Esophagus squamous epithelium (tissue), 5 donors: ENCODE data around the gene ST3GAL2. TPM values are rescaled to one million over a fixed set of nuclear protein-coding genes. Genes with fewer than 3 reads are reported as not detected.

ENCODE experiments used
- DNase-seq: peaks from one replicate; lab custom pipeline; 2025; lab: John Stamatoyannopoulos, UW
- H3K27ac ChIP-seq, 4 donors: fragments of 200-600 bp; sonication (generic); one replicate each; pipeline ENCODE4 v1.5.1; 2016 to 2019; ENCODE audit warnings: mild to moderate bottlenecking in 1 of 4
- H3K27me3 ChIP-seq, 4 donors: fragments of 200-600 bp; sonication (generic); 1 replicate in 3 of 4; 2 replicates in 1 of 4; pipeline versions ENCODE4 v1.5.1 to v1.6.0; 2017 to 2021; ENCODE audit warnings: antibody characterized with exemption in 1 of 4
- H3K36me3 ChIP-seq, 3 donors: fragments of 200-600 bp; sonication (generic); one replicate each; pipeline ENCODE4 v1.5.1; 2016 to 2019
- H3K4me1 ChIP-seq, 3 donors: fragments of 200-600 bp; sonication (generic); one replicate each; pipeline ENCODE4 v1.5.1; 2017 to 2019
- H3K4me3 ChIP-seq, 4 donors: fragments of 200-600 bp; sonication (generic); 1 replicate in 3 of 4; 2 replicates in 1 of 4; pipeline ENCODE4 v1.5.1; 2016 to 2019; ENCODE audit warnings: mild to moderate bottlenecking in 2 of 4, moderate library complexity in 1 of 4
- H3K9me3 ChIP-seq, 3 donors: fragments of 200-600 bp; sonication (generic); one replicate each; pipeline ENCODE4 v1.5.1; 2016 to 2019
- POLR2A ChIP-seq, 4 donors: fragments of 450-650 bp; IDR thresholded peaks; one replicate each; pipeline ENCODE4 v1.6.1; 2017; ENCODE audit warnings: antibody characterized with exemption in 4 of 4, mild to moderate bottlenecking in 4 of 4, moderate library complexity in 3 of 4
- WGBS, 2 donors: methylation state at CpG; one replicate each; pipeline ENCODE4 v1.1.5; 2018; 5-methylcytosine and 5-hydroxymethylcytosine counted together
- intact Hi-C: fragments of 100-400 bp; cut with DNase I; formaldehyde crosslinking; loops from one replicate; pipeline ENCODE4 v1.15.0; 2022
- total RNA-seq, 4 donors: library from RNA; depleted of rRNA; stranded (reverse); fragments of >200 nt; gene quantifications; one replicate each; pipeline ENCODE4 v1.1.0, GENCODE V29; 2016
- TF ChIP-seq, protein P1 (sequence below), 6 experiments: fragments of 450-650 bp in 4 of 6; fragments of 200-600 bp in 2 of 6; sonication (generic) in 2 of 6; IDR thresholded peaks; one replicate each; pipeline ENCODE4 v1.5.1; 2016 to 2019; ENCODE audit warnings: antibody characterized with exemption in 6 of 6, mild to moderate bottlenecking in 4 of 6, moderate library complexity in 4 of 6
- donor health status: DM: yes; HTN: yes; CAD: no.

ST3GAL2 gene
- total RNA-seq, 4 donors from 2014 or later, result 0.80 to 6.5 (median 3.0) TPM

DNA sequence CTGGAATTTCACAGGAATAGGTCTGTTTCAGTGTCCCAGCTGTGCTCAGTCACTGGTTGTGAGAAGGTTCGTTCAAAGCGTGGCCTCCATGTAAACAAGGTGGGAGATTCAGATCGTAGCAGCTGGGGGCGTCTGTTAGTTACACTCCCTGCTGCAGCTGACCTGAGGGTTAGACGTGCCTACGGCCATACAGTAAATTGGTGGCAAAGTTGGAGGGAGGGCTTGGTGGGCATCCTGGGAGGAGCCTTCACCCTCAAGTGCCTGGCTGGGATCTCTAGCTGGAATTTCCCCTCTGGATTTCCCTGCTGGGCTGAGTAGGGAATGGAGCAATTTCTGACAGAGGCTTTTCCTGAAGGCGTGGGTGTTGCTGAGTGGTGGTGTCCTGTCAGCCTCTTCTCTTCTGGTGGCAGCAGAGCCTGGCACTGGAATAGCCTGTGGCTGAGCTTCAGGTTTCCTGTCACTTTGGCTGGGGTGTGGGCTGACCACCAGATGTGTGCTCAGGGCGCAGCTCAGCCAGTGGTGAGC lies 21.9 kb upstream of the ST3GAL2 start:
- Histone ChIP-seq H3K4me3 (no peak overlapping the region), H3K4me1 (peaks cover 0 to 12% (median 2%) of the 10 kb centered on the region in 3 donors), H3K36me3 (peaks cover 0 to 29% (median 9%) of the 10 kb centered on the region in 3 donors), H3K27ac (no peak overlapping the region), H3K27me3 (no peaks in the 10 kb centered on the region), H3K9me3 (no peaks in the 10 kb centered on the region)
- DNase-seq, result no peak
- 67% methylated on average over 2 of the region's 8 CpGs; no CpG with 5 or more reads in 1 of the 2 donors for WGBS, 2 donors
- TF ChIP-seq, protein P1, sequence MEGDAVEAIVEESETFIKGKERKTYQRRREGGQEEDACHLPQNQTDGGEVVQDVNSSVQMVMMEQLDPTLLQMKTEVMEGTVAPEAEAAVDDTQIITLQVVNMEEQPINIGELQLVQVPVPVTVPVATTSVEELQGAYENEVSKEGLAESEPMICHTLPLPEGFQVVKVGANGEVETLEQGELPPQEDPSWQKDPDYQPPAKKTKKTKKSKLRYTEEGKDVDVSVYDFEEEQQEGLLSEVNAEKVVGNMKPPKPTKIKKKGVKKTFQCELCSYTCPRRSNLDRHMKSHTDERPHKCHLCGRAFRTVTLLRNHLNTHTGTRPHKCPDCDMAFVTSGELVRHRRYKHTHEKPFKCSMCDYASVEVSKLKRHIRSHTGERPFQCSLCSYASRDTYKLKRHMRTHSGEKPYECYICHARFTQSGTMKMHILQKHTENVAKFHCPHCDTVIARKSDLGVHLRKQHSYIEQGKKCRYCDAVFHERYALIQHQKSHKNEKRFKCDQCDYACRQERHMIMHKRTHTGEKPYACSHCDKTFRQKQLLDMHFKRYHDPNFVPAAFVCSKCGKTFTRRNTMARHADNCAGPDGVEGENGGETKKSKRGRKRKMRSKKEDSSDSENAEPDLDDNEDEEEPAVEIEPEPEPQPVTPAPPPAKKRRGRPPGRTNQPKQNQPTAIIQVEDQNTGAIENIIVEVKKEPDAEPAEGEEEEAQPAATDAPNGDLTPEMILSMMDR (IDR thresholded peaks at IDR 0.05), result no peak
- no peak for TF ChIP-seq POLR2A (IDR thresholded peaks at IDR 0.05)
- intact Hi-C loops, result no loop called here

DNA sequence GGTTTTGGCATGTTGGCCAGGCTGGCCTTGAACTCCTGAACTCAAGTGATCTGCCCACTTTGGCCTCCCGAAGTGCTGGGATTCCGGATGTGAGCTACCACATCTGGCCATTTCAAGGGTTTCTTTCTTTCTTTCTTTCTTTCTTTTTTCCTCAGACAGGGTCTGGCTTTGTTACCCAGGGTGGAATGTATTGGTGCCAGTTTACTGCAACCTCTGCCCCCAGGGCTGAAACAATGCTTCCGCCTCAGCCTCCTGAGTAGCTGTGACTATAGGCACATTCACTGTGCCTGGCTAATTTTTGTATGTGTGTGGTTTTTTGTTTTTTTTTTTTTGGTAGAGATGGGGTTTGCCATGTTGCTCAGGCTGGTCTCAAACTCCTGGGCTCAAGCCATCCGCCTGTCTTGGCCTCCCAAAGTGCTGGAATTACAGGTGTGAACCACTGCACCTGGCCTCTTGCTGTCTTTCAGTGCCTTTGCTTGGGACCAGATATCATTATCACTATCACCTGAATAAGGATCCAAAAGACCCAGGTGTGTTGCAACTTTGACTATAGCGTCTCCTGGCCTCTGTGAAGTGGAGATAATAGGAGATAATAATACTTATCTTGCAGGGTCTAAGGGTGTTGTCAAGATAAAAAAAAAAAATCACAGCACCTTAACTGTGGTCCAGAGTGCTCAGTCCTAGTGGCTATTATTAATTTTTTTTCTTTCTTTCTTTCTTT lies 18.7 kb upstream of the ST3GAL2 start:
- no peak for DNase-seq
- 88 to 95% methylated on average over 5 of the region's 5 CpGs for WGBS, 2 donors
- Histone ChIP-seq H3K27ac (no peak overlapping the region), H3K9me3 (no peaks in the 10 kb centered on the region), H3K4me1 (peaks cover 7 to 31% (median 15%) of the 10 kb centered on the region in 3 donors), H3K36me3 (no peaks in the 10 kb centered on the region), H3K27me3 (no peaks in the 10 kb centered on the region), H3K4me3 (no peak overlapping the region)
- TF ChIP-seq POLR2A (IDR thresholded peaks at IDR 0.05), result no peak
- TF ChIP-seq, protein P1 (IDR thresholded peaks at IDR 0.05), result no peak
- intact Hi-C loops, result loop anchor here (10.0 kb wide), 1 partner anchor 83 kb away; no protein-coding TSS in a partner anchor

DNA sequence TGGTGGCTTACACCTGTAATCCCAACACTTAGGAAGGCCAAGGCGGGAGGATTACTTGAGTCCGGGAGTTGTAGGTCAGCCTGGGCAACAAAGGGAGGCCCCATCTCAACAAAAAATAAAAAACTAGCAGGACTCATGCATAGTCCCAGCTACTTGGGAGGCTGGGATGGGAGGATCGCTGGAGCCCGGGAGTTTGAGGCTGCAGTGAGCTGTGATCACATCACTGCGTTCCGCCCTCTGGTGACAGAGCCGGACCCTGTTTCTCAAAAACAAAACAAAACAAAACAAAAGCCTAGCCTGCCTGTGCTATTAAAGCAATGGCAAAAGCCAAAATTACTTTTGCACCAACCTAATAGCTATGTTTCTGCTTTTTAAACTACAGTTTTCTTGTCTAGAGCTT lies 17.0 kb upstream of the ST3GAL2 start:
- Histone ChIP-seq H3K36me3 (no peaks in the 10 kb centered on the region), H3K4me1 (peaks cover 7 to 23% (median 15%) of the 10 kb centered on the region in 3 donors), H3K27ac (no peak overlapping the region), H3K4me3 (no peak overlapping the region), H3K27me3 (peaks cover 0 to 2% (median 0%) of the 10 kb centered on the region in 4 donors), H3K9me3 (no peaks in the 10 kb centered on the region)
- intact Hi-C loops, result loop anchor here (10.0 kb wide), 1 partner anchor 81 kb away; no protein-coding TSS in a partner anchor
- TF ChIP-seq, protein P1 (IDR thresholded peaks at IDR 0.05), result no peak
- no peak for TF ChIP-seq POLR2A (IDR thresholded peaks at IDR 0.05)
- no peak for DNase-seq
- WGBS, 2 donors, result 87% methylated on average over 7 of the region's 7 CpGs

DNA sequence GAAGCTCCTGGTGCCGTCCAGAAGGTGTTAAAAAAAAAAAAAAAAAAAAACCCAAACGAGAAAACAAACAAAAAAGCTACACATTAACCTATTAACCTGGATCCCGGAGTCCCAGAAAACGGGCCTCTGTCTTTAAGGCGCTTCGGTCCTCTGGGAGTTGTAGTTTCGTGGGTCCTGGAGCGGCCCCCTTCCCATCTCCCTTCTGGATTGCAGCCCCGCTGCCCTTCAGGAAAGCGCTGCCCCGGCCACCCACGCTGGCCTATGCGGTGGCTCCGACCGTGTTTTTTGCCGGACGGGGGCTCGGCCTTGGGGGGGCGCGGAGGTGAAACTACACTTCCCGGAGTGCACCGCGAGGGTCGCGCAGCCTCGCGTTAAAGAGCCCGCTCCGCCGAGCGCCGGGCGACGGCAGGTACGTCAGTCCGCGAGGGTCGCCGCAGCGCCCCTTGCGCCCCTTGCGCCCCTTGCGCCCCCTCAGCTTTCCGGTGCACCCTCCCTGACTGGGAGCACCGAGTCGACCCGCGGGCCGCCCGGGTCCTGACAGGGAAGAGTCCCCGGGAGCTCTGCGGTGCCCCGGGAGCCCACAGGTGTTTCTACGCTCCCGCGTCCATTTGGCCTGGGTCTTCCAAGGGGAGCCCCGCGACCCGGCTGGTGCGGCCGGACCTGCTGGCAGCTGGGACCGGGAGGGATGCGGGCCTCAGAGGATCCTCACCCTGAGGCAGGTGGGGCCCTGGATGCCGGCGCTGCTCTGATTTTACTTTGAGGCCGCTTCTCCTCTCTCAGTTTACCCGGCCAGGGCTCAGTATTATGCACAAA lies 15.5 kb upstream of the ST3GAL2 start, which contains the start of gene FCSK:
FCSK (plus strand) TSS at position 374 of the 813 bp plus-strand sequence. CDS start 8,596 bp downstream, outside the sequence.
- peak in 1 of 4 donors; percentile 45 for TF ChIP-seq POLR2A (IDR thresholded peaks at IDR 0.05)
- TF ChIP-seq, protein P1 (IDR thresholded peaks at IDR 0.05), result no peak
- H3K27ac ChIP-seq, result peak within 1 kb of the TSS; percentile 95 to 98 (median 96)
- no peak for DNase-seq
- peak within 1 kb of the TSS; percentile 75 to 98 (median 92) for H3K4me3 ChIP-seq
- H3K36me3 ChIP-seq, result no peaks in the 10 kb centered on the region
- no peaks in the 10 kb centered on the region for H3K9me3 ChIP-seq
- peaks cover 7 to 22% (median 15%) of the 10 kb centered on the region in 3 donors for H3K4me1 ChIP-seq
- intact Hi-C loops, result loop anchor here (10.0 kb wide), 1 partner anchor 80 kb away; no protein-coding TSS in a partner anchor
- 0 to 1% methylated on average over 12 to 44 of the region's 67 CpGs for WGBS, 2 donors
- H3K27me3 ChIP-seq, result peaks cover 0 to 7% (median 0%) of the 10 kb centered on the region in 4 donors
